Neuron (in vitro differentiated cells): ENCODE data around the gene SLC25A48.
"Not testable (repeated sequence)": the region's sequence is repeated elsewhere in the genome, so short reads cannot be mapped to it uniquely, and the experiment has no call there.

Experiments used
- H2AFZ ChIP-seq: one replicate; pipeline ENCODE4 v1.6.1; 2013; ENCODE audit warnings: low read depth, mild to moderate bottlenecking, inconsistent platforms, low read length, moderate library complexity
- H3K27me3 ChIP-seq: one replicate; pipeline ENCODE4 v1.6.1; 2013; ENCODE audit warnings: low read length; ENCODE audit not compliant: insufficient read depth
- H3K36me3 ChIP-seq: one replicate; pipeline ENCODE4 v1.6.1; 2013; ENCODE audit warnings: low read length; ENCODE audit not compliant: insufficient read depth
- H3K4me1 ChIP-seq: one replicate; pipeline ENCODE4 v1.6.1; 2013; ENCODE audit warnings: low read length; ENCODE audit not compliant: insufficient read depth
- H3K4me3 ChIP-seq: 2 replicates; pipeline ENCODE4 v1.5.1; 2013; ENCODE audit warnings: mild to moderate bottlenecking, low read length, moderate library complexity
- H3K9me3 ChIP-seq: one replicate; pipeline ENCODE4 v1.6.1; 2013; ENCODE audit warnings: low read length

SLC25A48 gene

DNA sequence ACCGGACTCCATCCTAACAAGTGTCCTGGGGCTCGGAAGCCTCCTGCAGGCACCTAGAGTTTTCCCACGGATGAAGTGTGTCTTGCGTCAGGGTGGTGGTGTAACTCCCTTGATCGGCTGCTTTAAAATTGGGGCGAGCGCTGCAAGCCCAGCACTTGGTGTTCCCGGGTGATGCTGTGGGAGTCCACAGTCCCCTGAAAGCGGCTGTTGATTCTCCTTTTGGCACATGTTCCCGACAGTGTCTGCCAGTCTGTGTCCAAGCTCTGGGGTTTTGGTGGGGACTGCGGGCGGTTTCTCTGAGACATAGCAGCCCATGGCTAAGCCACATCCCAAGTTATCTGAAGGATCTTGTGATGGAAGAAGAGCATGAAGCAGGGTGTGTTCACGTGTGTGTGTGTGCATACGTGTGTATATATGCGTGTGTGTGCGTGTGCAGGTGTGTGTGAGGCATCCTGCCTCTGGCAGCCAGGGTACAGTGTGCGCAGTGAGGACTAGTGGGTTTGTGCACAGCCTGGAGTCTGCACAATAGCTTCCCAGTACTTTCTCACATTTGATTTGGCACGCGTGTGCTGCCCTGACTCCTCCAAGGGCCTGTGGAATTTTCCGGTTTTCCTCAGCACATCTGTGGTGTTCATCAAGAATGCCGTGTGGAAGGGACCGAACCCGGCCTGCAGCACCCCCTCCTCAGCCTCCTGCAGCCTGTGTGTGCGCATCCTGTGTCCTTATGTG lies 16.9 kb downstream of the SLC25A48 start:
- no peaks in the 10 kb centered on the region for H3K9me3 ChIP-seq
- no peak overlapping the region for H2AFZ ChIP-seq
- H3K4me3 ChIP-seq: no peak overlapping the region
- no peaks in the 10 kb centered on the region for H3K27me3 ChIP-seq
- no peaks in the 10 kb centered on the region for H3K36me3 ChIP-seq
- no peaks in the 10 kb centered on the region for H3K4me1 ChIP-seq

DNA sequence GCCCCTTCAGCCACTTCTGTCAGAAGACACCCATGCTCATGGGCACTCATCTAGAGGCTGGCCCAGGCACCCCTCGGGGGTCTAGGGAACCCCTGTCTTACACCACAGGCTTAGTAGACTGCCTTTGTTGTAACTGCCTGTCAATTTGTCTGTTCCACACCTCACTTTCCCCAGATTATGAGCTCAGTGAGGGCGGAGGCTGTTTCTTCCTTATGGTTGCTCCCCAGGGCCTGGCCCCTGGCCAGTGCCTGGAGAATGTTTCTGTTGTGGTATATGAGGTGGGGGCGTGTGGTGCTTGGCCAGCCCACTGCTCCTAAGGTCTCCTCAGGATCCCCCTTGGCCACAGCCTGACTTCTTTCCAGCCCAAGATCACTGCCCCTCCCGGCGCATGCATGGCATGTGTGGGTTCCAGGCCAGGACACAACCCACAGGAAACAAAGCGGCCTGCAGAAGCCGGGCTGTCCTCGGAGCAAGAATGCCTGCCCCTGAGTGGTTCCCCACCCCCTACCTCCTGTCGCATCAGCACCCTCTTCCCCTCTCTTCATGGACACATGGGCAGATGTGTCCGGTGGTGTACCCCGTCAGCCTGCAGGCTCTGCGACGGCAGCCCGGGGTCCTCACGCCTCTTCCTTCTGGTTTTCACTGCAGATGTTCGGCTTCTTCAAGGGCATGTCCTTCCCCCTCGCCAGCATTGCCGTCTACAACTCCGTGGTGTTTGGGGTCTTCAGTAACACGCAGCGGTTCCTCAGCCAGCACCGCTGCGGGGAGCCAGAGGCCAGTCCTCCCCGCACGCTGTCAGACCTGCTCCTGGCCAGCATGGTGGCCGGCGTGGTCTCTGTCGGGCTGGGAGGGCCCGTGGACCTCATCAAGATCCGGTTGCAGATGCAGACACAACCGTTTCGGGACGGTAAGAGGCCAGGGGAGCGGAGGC lies 17.7 kb downstream of the SLC25A48 start:
- Histone ChIP-seq H3K4me3 (no peak overlapping the region), H3K27me3 (no peaks in the 10 kb centered on the region), H3K36me3 (no peaks in the 10 kb centered on the region), H3K9me3 (no peaks in the 10 kb centered on the region), H2AFZ (no peak overlapping the region), H3K4me1 (no peaks in the 10 kb centered on the region)

DNA sequence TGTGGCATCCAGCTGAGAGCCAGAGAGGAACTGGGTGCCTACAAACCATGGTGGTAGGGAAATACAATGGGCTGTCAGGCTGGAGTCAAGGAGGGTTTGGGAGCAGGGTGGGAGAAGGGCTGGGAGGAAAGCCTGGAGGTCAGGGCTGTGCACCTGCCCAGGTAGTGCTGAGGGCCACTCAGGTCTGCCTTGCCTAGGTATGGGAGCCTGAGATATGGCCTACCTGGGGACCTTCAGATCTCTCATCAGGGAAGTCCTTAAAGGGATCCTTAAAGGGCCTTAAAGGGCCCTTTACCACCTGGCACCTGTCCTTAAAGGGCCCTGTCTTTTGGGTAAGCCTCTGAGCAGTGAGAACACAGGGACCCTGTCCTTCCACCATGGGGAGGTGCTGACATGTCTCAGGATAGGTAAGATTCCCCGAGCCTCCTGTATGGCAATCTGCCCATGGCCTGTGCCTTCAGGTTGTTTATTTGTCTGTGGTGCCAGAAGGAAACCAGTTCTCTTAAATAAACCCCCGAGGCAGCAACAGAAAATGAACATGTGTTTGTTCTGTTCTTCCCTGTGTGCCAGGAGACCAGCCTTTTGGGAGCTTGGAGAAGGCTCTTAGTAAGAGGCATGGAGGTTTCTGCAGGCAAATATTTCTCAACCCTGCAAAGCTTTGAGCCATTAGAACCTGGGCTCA lies 23.3 kb downstream of the SLC25A48 start:
- no peaks in the 10 kb centered on the region for H3K9me3 ChIP-seq
- no peak overlapping the region for H3K4me3 ChIP-seq
- no peaks in the 10 kb centered on the region for H3K36me3 ChIP-seq
- H3K4me1 ChIP-seq: no peaks in the 10 kb centered on the region
- no peak overlapping the region for H2AFZ ChIP-seq
- no peaks in the 10 kb centered on the region for H3K27me3 ChIP-seq

DNA sequence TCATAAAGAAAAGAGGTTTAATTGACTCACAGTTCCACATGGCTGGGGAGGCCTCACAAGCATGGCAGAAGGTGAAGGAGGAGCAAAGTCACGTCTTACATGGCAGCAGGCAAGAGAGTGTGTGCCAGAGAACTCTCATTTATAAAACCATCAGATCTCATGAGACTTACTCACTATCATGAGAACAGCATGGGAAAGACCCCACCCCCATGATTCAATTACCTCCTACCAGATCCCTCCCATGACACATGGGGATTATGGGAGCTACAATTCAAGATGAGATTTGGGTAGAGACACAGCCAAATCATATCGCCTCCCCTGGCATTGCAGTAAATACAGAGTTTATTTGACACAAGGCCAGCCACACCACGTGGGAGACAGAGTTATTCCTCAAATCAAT lies 24.7 kb downstream of the SLC25A48 start:
- H2AFZ ChIP-seq, H3K4me1 ChIP-seq, H3K27me3 ChIP-seq, H3K9me3 ChIP-seq, H3K4me3 ChIP-seq, H3K36me3 ChIP-seq: not testable (repeated sequence)

DNA sequence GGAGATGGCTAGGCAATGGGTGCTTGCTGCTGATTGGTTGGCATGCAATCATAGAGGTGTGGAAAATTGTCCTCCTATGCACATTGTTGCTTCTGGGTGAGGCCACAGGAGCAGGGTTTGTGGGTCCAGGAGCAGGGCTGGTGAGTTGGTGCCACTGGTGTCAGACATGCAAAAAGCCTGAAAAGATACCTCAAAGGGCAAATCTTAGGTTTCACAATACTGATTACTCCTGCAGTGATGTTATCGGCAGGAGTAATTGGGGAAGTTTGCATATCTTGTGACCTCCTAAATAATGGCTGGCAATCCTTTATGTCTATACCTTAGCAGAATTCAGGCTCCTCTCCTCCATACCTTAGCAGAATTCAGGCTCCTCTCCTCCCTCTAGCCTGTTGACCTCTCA lies 25.2 kb downstream of the SLC25A48 start:
- no peaks in the 10 kb centered on the region for H3K9me3 ChIP-seq
- H3K4me3 ChIP-seq: no peak overlapping the region
- no peak overlapping the region for H2AFZ ChIP-seq
- no peaks in the 10 kb centered on the region for H3K27me3 ChIP-seq
- H3K4me1 ChIP-seq: no peaks in the 10 kb centered on the region
- no peaks in the 10 kb centered on the region for H3K36me3 ChIP-seq

GRCh38 chr5:135861641-135862040 lies 27.2 kb downstream of the SLC25A48 start:
- Histone ChIP-seq H2AFZ (no peak overlapping the region), H3K9me3 (no peaks in the 10 kb centered on the region), H3K4me3 (no peak overlapping the region), H3K36me3 (no peaks in the 10 kb centered on the region), H3K27me3 (no peaks in the 10 kb centered on the region), H3K4me1 (peaks cover 9% of the 10 kb centered on the region)

DNA sequence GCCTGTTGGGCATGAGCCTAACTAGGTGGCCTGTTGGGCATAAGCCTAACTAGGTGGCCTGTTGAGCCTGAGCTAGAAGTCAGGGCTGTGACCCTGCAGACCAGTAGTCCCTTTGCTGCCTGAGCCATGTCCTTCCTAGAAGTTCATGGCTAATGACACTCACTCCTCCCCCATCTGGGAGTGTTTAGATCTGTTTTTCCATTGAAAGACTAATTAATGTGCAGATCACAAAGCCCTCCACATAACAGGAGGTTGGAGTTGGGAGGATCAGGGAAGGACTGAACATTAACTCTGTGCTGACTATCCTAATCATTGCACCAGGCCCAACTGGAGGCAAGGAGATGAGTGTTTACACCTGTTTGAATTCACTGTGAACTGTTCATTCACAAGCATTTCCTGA lies 27.6 kb downstream of the SLC25A48 start:
- Histone ChIP-seq H3K36me3 (no peaks in the 10 kb centered on the region), H3K4me3 (no peak overlapping the region), H3K4me1 (peaks cover 9% of the 10 kb centered on the region), H3K27me3 (no peaks in the 10 kb centered on the region), H3K9me3 (no peaks in the 10 kb centered on the region), H2AFZ (no peak overlapping the region)

GRCh38 chr5:135862744-135863143 lies 28.3 kb downstream of the SLC25A48 start:
- no peaks in the 10 kb centered on the region for H3K27me3 ChIP-seq
- H3K36me3 ChIP-seq: no peaks in the 10 kb centered on the region
- H3K4me3 ChIP-seq: no peak overlapping the region
- H2AFZ ChIP-seq: no peak overlapping the region
- no peaks in the 10 kb centered on the region for H3K9me3 ChIP-seq
- H3K4me1 ChIP-seq: peaks cover 9% of the 10 kb centered on the region

- Histone ChIP-seq H3K4me1 (peaks cover 9% of the 10 kb centered on the region), H3K9me3 (no peaks in the 10 kb centered on the region)
These were observed 30.3 kb downstream of the SLC25A48 start for GRCh38 chr5:135864503-135865435.

GRCh38 chr5:135866016-135866415 lies 31.6 kb downstream of the SLC25A48 start:
- peaks cover 9% of the 10 kb centered on the region for H3K4me1 ChIP-seq
- H2AFZ ChIP-seq: no peak overlapping the region
- H3K9me3 ChIP-seq: no peaks in the 10 kb centered on the region
- no peak overlapping the region for H3K4me3 ChIP-seq
- H3K36me3 ChIP-seq: no peaks in the 10 kb centered on the region
- H3K27me3 ChIP-seq: no peaks in the 10 kb centered on the region

More at GRCh38 chr5:135864503-135865435, 30.3 kb downstream of the SLC25A48 start:
- Histone ChIP-seq H3K36me3 (no peaks in the 10 kb centered on the region), H3K4me3 (no peak overlapping the region), H2AFZ (no peak overlapping the region), H3K27me3 (no peaks in the 10 kb centered on the region)

DNA sequence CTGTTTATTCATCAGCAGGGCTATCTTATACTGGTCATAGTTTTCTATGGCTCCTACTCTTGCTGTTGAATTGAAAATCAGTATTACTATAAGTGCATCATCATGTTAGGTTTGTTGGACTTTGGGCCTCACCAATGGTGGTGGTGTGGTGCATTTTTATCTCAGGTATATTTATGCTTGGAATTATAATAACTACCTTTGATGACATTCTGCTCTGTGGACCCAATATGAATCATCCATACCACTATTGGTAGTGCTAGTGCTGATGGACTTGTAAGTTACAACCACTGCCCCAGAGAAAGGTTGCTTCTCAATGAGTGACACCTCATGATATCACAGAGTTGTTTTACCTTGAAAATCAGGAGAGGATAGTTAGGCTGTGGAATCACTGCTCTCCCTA lies 33.1 kb downstream of the SLC25A48 start:
- Histone ChIP-seq H3K4me1 (peaks cover 9% of the 10 kb centered on the region), H2AFZ (no peak overlapping the region), H3K27me3 (no peaks in the 10 kb centered on the region), H3K4me3 (no peak overlapping the region), H3K9me3 (no peaks in the 10 kb centered on the region), H3K36me3 (no peaks in the 10 kb centered on the region)

DNA sequence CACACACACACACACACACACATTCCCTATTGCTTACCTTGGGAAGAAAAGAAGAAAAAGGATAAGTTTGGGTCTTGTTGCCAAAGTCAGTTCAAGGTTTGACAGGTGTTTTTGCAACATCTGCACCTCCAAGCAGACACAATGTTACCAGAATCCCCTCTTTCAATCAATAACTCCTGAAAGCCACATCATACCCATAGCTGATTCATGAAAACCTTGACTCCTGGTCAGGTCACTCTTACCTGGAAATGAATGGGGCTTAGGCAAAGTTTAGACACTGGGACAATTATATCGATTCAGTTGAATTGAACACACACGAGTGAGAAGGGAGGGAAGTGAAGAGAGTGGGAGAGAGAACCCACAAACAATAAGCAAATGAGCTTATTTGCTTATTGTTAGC lies 34.2 kb downstream of the SLC25A48 start:
- H2AFZ ChIP-seq: no peak overlapping the region
- H3K36me3 ChIP-seq: no peaks in the 10 kb centered on the region
- H3K9me3 ChIP-seq: no peaks in the 10 kb centered on the region
- no peaks in the 10 kb centered on the region for H3K27me3 ChIP-seq
- no peak overlapping the region for H3K4me3 ChIP-seq
- H3K4me1 ChIP-seq: peaks cover 9% of the 10 kb centered on the region
